HL-60 (cell line): ENCODE results near the gene SH3BP4.

ENCODE experiments used
- DNase-seq, 2 experiments: peaks; one replicate each; pipeline ENCODE4 v3.0.0-alpha.2; 2010 to 2020; ENCODE audit warnings: low read depth in 1 of 2, low spot score in 1 of 2
- H3K27ac ChIP-seq: fragments of 250-450 bp; sonication (Bioruptor Pico); replicated peaks from 2 replicates; pipeline ENCODE4 v1.5.1; 2020; ENCODE audit warnings: mild to moderate bottlenecking, moderate library complexity
- H3K27me3 ChIP-seq: fragments of 250-450 bp; sonication (Bioruptor Pico); 2 replicates; pipeline ENCODE4 v1.5.1; 2021; ENCODE audit warnings: mild to moderate bottlenecking, moderate library complexity; ENCODE audit not compliant: insufficient read depth, poor library complexity, severe bottlenecking
- H3K4me3 ChIP-seq: replicated peaks from 2 replicates; pipeline ENCODE4 v1.5.1; 2011; ENCODE audit warnings: mild to moderate bottlenecking, control low read depth, low read length; ENCODE audit not compliant: insufficient read depth
- GABPA ChIP-seq: IDR thresholded peaks from 2 replicates; pipeline ENCODE4 v1.6.1; 2012; ENCODE audit warnings: low read depth
- POLR2AphosphoS5 ChIP-seq: IDR thresholded peaks from 2 replicates; pipeline ENCODE4 v1.6.1; 2012; ENCODE audit warnings: low read depth
- SPI1 ChIP-seq: IDR thresholded peaks from 2 replicates; pipeline ENCODE4 v1.6.1; 2012; ENCODE audit warnings: low read depth, mild to moderate bottlenecking, borderline replicate concordance
- TF ChIP-seq, protein P1 (sequence below): IDR thresholded peaks from 2 replicates; pipeline ENCODE4 v1.6.1; 2012; ENCODE audit warnings: low read depth; ENCODE audit not compliant: insufficient replicate concordance
- TF ChIP-seq, protein P2 (sequence below): IDR thresholded peaks from one replicate; pipeline ENCODE4 v1.5.1; 2011; ENCODE audit warnings: low read length, control low read depth, inconsistent platforms; ENCODE audit not compliant: insufficient read depth

Gene SH3BP4

DNA sequence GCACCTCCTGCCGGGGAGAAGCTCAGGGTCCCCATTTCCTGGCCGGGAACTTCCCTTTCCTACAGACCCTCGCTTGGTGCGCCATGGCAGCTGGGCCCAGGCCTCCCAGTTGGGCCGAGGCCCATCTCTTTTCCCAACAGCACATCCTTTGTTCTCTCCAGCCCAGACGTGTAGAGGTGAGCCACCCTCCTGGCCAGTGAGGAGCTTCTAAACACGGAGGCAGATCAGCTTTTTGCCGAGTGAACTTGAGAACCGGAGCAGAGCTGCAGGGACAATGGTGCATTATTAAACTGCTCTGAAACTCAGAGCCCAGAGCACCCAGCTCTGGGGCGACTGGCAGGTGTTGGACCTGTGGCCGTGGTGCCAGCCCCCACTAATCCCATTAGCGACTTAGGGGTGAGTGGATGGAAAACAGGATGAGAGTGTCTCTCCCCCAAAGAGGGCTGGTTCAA, 25.4 kb downstream of the SH3BP4 start:
- Histone ChIP-seq H3K27ac (no peak overlapping the region), H3K27me3 (no peaks in the 10 kb centered on the region), H3K4me3 (no peak overlapping the region)
- no peak for TF ChIP-seq GABPA
- TF ChIP-seq SPI1 = no peak
- TF ChIP-seq, protein P1, sequence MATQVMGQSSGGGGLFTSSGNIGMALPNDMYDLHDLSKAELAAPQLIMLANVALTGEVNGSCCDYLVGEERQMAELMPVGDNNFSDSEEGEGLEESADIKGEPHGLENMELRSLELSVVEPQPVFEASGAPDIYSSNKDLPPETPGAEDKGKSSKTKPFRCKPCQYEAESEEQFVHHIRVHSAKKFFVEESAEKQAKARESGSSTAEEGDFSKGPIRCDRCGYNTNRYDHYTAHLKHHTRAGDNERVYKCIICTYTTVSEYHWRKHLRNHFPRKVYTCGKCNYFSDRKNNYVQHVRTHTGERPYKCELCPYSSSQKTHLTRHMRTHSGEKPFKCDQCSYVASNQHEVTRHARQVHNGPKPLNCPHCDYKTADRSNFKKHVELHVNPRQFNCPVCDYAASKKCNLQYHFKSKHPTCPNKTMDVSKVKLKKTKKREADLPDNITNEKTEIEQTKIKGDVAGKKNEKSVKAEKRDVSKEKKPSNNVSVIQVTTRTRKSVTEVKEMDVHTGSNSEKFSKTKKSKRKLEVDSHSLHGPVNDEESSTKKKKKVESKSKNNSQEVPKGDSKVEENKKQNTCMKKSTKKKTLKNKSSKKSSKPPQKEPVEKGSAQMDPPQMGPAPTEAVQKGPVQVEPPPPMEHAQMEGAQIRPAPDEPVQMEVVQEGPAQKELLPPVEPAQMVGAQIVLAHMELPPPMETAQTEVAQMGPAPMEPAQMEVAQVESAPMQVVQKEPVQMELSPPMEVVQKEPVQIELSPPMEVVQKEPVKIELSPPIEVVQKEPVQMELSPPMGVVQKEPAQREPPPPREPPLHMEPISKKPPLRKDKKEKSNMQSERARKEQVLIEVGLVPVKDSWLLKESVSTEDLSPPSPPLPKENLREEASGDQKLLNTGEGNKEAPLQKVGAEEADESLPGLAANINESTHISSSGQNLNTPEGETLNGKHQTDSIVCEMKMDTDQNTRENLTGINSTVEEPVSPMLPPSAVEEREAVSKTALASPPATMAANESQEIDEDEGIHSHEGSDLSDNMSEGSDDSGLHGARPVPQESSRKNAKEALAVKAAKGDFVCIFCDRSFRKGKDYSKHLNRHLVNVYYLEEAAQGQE = no peak
- no peak for TF ChIP-seq POLR2AphosphoS5
- TF ChIP-seq, protein P2, sequence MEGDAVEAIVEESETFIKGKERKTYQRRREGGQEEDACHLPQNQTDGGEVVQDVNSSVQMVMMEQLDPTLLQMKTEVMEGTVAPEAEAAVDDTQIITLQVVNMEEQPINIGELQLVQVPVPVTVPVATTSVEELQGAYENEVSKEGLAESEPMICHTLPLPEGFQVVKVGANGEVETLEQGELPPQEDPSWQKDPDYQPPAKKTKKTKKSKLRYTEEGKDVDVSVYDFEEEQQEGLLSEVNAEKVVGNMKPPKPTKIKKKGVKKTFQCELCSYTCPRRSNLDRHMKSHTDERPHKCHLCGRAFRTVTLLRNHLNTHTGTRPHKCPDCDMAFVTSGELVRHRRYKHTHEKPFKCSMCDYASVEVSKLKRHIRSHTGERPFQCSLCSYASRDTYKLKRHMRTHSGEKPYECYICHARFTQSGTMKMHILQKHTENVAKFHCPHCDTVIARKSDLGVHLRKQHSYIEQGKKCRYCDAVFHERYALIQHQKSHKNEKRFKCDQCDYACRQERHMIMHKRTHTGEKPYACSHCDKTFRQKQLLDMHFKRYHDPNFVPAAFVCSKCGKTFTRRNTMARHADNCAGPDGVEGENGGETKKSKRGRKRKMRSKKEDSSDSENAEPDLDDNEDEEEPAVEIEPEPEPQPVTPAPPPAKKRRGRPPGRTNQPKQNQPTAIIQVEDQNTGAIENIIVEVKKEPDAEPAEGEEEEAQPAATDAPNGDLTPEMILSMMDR = no peak
- no peak for DNase-seq

DNA sequence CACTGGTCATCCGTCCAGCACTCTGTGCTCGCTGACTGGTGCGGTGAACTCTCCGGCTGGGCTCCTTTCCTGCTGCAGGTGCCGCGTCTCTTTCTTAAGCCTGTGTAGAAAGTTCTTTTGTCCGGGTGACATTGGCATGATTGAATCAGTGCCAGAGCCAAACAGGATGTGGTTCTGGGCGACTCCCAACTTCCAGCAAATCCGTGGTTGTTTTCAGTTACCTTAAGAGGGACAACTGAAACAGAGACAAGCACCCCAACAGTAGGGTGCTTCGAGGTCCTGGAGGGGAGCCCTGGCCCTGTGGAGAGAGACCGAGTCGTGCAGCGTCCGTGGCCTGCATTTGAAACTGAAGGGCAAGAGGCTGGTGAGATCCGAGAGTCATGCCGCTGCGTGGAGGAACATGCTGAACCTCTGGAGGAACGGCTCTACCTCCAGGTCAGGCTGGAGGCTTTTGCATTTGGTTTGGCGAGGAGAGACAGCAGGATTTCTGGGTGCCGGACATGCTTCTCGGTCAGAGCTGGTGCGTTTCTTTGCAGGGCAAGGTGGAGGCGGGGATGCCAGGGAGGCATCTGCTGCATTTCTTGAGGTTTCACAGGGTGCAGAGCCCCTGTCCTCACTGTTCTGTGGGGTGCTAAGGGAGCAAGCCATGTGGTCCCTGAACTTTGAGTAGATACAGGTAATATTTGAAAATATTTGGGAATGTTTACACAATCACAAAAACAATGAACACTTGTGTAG, 26.8 kb downstream of the SH3BP4 start:
- no peak overlapping the region for H3K4me3 ChIP-seq
- no peak for DNase-seq
- H3K27ac ChIP-seq = no peak overlapping the region
- no peaks in the 10 kb centered on the region for H3K27me3 ChIP-seq
- no peak for TF ChIP-seq SPI1
- TF ChIP-seq, protein P2 = no peak
- no peak for TF ChIP-seq GABPA
- TF ChIP-seq, protein P1 = no peak
- TF ChIP-seq POLR2AphosphoS5 = no peak

DNA sequence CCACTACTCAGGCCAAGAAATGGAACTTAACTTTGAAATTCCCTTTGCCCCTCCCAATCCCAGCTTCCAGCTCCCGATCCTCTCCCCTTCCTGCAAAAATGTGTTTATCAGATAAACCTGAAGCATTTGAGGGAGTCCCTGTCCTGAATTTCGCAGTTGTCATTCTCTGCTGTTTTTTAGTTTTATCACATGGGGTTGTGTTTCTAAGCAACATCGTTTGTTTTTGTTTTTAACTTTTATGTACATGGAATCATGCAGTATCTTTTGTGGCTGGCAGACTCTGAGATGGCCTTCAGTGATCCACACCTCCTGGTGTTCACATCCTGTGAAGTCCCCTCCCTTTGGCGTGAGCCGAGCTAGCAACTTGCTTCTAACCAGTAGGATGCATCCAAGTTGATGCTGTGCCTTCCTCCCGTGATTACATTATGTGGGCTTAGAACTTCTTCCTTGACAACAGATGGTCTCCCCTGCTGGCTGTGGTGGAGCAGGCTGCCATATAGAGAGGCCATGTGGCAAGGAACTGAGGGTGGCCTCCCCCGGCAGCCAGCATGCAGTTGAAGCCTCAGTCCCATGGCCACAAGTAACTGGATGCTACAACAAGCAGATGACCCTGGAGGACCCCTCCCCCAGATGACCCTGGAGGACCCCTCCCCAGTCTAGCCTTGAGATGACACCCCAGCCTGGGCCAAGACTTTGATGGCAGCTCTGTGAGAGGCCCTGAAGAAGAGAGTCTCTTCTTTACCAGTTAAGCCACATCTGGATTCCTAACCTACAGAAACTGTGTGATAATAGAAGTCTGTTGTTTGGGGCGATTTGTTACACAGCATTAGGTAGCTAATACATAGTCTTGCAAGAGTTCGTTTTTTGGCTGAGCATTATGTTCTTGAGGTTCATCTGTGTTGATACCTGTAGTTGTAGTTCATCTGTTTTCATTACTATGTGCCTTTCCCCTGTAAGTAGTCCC, 27.7 kb downstream of the SH3BP4 start:
- Histone ChIP-seq H3K27me3 (no peaks in the 10 kb centered on the region), H3K4me3 (no peak overlapping the region), H3K27ac (no peak overlapping the region)
- no peak for TF ChIP-seq SPI1
- TF ChIP-seq, protein P2 = no peak
- TF ChIP-seq, protein P1 = no peak
- TF ChIP-seq POLR2AphosphoS5 = no peak
- TF ChIP-seq GABPA = no peak
- DNase-seq = no peak
